ENCODE measurements around the gene LMOD3. TPM values are rescaled to one million over a fixed set of nuclear protein-coding genes. Genes with fewer than 3 reads are reported as not detected.

Gene LMOD3
- total and polyA plus RNA-seq, 9 of the 15 experiments (the other 6 are each of a cell fraction or from before 2014, with no cell fraction given): 0.03 TPM; not detected in 8

GRCh38 chr3:69095636-69096035, 26.8 kb downstream of the LMOD3 start (continued):
- TF ChIP-seq REST (IDR thresholded peaks at IDR 0.05; ENCODE audit: borderline replicate concordance): peak; percentile 37; the same call in 1 of the 2 replicates
- no peak for TF ChIP-seq REST (CRISPR knock-in tag; IDR thresholded peaks at IDR 0.05; ENCODE audit: low read depth)
- no peak for TF ChIP-seq SFPQ (IDR thresholded peaks at IDR 0.05; ENCODE audit: low read depth, low read length)
- no peak for TF ChIP-seq ILK (tag; IDR thresholded peaks at IDR 0.05; ENCODE audit: borderline replicate concordance, low read depth)
- TF ChIP-seq, protein P1, sequence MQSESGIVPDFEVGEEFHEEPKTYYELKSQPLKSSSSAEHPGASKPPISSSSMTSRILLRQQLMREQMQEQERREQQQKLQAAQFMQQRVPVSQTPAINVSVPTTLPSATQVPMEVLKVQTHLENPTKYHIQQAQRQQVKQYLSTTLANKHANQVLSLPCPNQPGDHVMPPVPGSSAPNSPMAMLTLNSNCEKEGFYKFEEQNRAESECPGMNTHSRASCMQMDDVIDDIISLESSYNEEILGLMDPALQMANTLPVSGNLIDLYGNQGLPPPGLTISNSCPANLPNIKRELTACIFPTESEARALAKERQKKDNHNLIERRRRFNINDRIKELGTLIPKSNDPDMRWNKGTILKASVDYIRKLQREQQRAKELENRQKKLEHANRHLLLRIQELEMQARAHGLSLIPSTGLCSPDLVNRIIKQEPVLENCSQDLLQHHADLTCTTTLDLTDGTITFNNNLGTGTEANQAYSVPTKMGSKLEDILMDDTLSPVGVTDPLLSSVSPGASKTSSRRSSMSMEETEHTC (IDR thresholded peaks at IDR 0.05): no peak
- no peak for TF ChIP-seq TRIM28 (IDR thresholded peaks at IDR 0.05)
- TF ChIP-seq CBFA2T3 (IDR thresholded peaks at IDR 0.05): peak; percentile 56
- TF ChIP-seq ELF1 (tag; IDR thresholded peaks at IDR 0.05): no peak
- no peak for TF ChIP-seq SNRNP70 (optimal IDR thresholded peaks at IDR 0.05; ENCODE audit: low read depth, low read length)
- no peak for TF ChIP-seq FUS (optimal IDR thresholded peaks at IDR 0.05; ENCODE audit: low read depth, low read length)
- no peak for TF ChIP-seq MXI1 (IDR thresholded peaks at IDR 0.05; ENCODE audit: low read depth, low read length)
- TF ChIP-seq KAT2B (IDR thresholded peaks at IDR 0.05; ENCODE audit: low read depth, low read length): no peak
- TF ChIP-seq TCFL5 (CRISPR knock-in tag; conservative IDR thresholded peaks at IDR 0.05): no peak
- no peak for TF ChIP-seq ZNF274 (IDR thresholded peaks at IDR 0.05; ENCODE audit: borderline replicate concordance, low read depth, low read length)
- no peak for TF ChIP-seq POLR2G (IDR thresholded peaks at IDR 0.05; ENCODE audit: low read depth, low read length)
- TF ChIP-seq, protein P2, sequence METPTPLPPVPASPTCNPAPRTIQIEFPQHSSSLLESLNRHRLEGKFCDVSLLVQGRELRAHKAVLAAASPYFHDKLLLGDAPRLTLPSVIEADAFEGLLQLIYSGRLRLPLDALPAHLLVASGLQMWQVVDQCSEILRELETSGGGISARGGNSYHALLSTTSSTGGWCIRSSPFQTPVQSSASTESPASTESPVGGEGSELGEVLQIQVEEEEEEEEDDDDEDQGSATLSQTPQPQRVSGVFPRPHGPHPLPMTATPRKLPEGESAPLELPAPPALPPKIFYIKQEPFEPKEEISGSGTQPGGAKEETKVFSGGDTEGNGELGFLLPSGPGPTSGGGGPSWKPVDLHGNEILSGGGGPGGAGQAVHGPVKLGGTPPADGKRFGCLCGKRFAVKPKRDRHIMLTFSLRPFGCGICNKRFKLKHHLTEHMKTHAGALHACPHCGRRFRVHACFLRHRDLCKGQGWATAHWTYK (CRISPR knock-in tag; IDR thresholded peaks at IDR 0.05): 0 out of 2 replicates have a peak, but pooled peaks have one; percentile 43

Measured in K562 (cell line).